GM12892 (cell line): ENCODE data around the gene IGFBP6.

Source experiments
- POLR2A ChIP-seq: IDR thresholded peaks from 2 replicates; pipeline ENCODE4 v1.6.1; 2011; ENCODE audit warnings: low read depth, low read length, control low read depth
- POLR2AphosphoS5 ChIP-seq: IDR thresholded peaks from 2 replicates; pipeline ENCODE4 v1.6.1; 2011; ENCODE audit warnings: low read depth, low read length, control low read depth
- TAF1 ChIP-seq: IDR thresholded peaks from 2 replicates; pipeline ENCODE4 v1.6.1; 2011; ENCODE audit warnings: low read depth, mild to moderate bottlenecking, control low read depth, low read length, borderline replicate concordance

DNA sequence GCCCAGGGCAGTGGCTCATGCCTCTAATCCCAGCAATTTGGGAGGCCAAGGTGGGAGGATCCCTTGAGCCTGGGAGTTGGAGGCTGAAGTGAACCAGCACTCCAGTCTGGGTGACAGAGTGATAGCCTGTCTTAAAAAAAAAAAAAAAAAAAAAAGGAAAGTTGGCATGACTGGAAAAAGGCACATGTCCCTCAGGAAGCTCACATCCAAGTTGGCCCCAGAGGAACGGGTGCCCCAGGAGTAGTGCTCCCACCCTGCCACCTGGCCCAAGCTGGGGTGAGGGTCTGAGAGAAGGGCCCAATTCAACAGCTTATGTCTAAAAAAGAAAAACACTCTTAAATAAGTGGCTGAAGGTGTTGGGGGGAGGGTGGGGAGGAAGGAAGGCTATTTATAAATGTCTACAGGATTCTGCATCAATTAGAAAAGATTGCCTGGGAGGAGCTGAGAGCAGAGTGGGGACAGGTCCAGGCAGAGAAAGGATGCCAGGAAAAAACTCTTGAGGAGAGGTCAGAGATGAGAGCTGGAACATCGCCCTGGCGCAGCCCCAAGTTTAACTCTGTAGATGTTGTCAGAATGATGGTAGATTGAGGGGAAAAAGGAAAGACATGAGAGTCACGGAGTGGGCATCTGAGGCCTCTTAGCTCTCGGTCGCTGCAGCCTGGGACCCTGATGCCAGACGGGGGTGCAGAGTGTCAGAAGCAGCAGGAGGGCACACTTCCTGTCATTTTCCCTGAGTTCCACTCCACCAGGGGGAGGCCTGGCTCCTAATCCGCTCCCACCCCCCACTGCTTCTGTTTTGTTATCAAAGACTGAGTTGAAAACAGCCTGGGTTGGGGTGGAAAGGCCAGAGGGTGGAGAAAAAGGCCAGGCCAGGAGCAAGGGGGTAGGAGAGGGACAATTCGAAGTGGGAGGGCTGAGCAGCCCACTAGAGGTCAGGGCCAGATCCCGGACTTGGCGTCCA, 25.6 kb upstream of the IGFBP6 start:
- TF ChIP-seq POLR2A (no peak), TAF1 (no peak), POLR2AphosphoS5 (no peak)
